UCSD-AML1 (cell line): ENCODE measurements around the gene ADD2.
A peak's percentile ranks its signal among the peaks of the same experiment; 100 is the strongest.
"Not testable (repeated sequence)": the region's sequence is repeated elsewhere in the genome, so short reads cannot be mapped to it uniquely, and the experiment has no call there.

Experiments
- DNase-seq: peaks from one replicate; lab custom pipeline; 2025; ENCODE audit not compliant: unreplicated experiment; lab: John Stamatoyannopoulos, UW

ADD2 gene

DNA sequence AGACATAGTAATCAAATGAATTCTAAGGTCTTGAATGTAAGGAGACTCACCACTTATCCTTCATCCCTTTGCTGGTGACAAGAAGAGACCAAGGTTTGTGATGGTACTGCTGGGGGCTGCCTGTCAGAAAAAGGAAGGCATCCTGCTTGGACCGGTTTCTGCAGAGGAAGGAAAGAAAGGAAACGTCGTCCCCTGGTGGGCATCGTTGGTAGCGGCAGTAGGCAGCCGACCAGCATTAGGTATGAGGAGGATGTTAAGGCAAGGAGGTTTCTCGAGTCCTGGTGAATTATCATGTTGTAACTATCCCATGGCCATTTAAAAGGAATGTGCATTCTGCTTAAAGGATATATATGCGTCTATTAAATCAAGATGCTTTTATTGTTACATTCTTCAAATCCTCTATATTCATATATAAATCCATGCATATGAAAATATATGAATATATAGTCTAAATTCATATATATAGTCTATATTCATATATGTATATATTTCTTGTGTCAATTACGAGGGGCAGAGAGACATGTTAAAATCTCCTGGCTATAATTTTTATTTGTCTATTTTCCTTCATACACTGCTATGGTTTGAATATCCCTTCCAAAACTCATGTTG, 120.0 kb downstream of the ADD2 start:
- peak; percentile 59 for DNase-seq

DNA sequence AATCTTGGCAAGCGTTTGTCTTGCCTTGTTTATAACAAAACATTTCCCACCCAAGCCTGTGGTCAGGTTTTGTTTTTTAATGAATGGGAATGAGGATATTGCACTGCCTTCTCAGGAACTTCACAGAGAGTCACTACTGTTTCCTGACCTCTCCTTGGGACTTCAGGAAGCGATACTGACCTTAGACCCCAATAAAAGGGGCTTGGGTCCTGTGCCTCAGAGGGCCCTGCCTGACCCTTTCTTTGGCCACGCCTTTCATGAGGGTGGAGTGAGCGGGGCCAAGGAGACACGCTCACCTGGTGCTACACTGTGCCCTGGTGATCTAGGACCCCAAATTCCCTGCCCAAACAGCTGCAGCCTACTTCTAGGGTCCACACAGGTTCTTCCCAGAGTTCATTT, 121.6 kb downstream of the ADD2 start:
- no peak for DNase-seq

DNA sequence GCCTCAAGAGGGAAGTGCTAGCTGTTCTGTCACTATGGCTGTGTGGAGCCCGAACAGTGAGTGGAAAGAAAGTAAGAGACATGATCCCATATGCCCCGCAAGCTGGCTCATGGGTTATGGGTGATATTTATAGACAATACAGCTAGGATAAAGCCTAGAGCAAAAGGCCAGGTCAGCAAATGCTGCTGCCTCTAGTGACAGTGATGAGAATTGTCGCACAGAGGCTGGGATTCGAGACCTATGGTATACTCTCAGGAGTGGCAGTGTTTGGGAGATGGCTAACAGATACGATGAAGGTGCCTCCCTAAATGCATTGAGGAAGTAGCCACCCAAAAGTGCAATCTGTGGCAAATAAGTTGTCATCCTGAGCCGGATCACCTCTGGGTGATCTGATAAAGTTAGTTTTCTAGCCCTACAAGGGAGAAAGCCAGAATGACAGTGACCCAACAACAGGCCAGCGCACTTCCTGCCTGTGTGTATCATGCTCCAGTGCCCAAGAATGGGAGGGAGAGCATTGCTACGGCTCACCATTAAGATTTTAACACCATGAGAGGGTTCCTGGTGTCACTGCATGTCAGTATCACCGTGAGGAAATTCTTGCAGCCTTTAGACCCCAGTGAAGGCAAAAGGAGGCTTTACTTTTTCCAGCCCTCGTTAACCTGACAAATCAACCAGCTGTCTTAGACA, 122.1 kb downstream of the ADD2 start:
- DNase-seq = no peak

DNA sequence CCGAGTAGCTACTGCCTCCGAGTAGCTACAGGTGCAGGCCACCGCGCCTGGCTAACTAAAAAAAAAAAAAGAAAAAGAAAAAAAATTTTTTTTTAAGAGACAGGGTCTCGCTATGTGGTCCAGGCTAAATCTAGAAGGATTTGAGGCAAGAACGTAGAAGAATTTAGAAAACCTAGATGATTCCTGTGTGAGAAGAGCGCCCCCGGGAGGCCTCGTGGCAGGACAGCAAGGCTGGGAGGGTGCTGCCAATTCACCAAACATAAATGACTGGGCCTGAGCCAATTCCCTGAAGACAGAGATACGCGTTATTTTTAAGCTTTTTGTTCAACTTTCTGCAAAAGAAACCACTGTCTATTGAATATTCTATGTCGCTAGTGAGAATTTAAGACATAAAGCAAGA, 124.3 kb downstream of the ADD2 start:
- no peak for DNase-seq

DNA sequence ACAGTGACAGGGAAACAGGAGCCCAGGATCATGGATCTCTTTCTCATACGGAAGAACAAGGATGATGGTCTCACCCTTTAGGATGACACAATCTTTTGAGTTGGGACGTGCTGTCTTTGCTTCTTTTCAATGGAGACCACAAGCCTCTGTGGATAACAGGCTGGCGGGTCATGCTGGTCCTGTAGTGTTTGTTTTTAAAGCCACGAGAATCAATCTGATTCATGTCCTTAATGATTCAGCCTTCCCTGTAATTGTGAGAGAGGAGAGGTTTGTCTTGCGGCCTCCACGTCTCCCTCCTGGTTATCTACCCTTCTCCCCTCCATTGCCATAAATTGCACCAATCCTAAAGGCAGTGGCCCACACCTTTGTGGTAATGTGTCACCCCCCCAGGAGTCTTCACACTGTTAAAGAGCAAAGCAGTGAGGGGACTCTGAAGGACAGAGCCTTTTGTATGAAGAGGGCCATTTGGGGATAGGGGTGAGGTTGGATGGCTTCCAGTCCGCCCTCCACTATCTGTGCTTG, 126.7 kb downstream of the ADD2 start:
- no peak for DNase-seq

DNA sequence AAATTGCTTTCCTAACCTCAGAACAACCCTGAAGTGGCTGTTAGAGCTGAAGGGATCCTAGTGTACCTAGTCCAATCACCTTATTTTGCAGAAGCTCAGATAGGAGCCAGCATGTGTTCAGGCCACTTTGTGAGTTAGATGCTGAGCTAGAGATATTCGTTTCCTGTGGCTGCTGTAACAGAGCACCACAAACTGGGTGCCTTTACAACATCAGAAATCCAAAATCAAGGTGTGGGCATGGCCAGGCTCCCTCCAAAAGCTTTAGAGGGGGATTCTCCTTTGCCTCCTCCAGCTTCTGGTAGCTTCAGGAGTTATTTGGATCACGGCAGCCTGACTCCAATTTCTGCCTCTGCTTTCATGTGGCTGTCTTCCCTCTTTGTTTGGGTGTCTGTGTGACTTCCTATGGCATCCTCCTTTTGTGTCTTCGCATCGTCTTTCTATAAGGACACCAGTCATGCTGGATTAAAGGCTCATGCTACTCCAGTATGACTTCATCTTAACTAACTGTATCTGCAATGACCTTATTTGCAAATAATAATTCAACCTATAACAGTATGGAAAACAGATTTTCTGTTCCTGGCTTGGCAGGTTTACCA, 128.1 kb downstream of the ADD2 start:
- no peak for DNase-seq

DNA sequence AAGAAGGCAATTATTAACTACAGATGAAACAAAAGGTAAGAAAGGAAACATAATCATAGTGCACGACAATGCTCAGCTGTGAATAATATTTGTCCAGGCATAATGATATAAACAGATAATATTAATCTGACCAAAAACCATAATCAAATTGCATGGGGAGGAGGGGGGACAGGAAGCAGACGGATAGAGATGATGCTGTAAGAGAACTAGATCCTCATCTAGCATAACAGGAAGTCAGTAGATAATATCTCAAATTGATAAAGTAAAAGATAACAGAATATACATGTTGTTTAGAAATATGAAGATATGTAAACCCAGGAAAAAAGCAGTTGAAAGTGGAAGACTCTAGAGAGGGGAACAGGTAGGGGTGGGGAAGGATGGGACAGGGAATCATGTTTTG, 129.4 kb downstream of the ADD2 start:
- no peak for DNase-seq

DNA sequence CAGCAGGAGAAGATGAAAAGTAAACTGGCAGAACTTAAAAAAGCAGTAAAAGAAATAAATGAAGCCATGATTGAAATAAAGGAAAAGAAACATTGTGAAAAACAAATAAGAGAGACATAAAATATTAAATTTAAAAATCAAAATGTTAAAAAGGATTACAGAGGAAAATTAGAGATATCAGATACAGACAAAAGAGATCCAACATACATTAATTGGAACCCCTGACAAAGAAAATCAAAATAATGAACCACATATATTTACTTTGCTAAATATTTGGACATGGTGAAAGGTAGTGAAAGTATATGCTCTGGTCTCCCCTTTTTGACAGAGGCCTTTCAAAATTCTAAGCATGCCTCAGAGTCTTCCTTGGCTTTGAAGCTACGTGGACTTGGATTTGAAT, 134.5 kb downstream of the ADD2 start:
- no peak for DNase-seq

DNA sequence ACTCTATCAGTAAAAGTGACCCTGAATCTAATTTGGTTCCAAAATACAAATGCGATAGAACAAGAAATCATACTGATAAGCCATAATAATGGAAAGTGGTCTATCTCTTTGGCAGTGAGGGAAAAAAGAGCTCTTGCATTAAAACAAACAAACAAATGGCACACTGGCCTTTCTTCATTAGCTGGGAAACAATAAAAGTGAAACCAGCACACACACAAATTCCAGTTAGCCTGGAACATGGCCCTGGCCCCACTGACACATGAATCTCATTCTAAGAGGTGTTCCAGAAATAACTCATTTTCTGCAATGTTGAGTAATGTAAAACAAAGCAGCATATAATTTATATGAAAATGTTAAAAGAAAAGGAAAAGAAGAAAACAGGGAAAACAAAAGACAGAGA, 135.0 kb downstream of the ADD2 start:
- DNase-seq = no peak

DNA sequence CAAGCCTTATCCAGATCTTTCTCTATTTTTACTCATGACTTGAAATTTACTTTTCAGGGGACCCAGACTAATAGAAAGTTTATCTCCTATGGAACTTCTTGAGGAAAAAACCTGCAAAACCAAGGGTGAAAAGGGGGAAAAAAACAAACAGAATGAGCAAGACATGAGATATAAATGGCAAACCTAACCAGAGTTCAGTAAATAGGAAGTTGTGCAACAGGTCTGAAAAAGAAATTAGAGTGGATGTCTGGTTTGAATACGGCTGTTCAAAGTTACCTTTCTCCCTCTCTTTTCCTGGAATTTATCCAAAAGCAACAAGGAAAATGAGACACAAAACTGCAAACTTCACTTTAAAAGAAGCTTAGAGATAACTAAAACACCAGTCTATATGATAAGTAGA, 135.6 kb downstream of the ADD2 start:
- DNase-seq = no peak

DNA sequence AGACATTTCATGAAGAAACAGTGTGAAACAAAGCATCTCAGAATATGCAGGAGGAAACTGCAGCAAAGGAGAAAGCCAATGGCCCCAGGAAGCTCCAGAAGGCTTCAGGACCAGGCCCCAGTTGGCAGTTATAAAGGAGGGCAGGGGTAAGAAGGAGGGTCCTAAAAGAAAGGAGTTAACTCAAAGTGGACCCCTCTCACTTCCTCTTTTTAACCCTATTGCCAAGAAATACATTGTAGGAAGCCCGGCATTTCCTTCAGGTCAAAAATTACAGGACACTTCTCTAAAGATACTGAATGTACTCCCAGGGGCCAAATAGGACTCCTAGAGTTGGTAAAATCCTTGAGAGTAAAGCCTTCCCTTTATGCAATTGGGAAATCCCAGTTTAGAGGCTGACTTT, 137.2 kb downstream of the ADD2 start:
- DNase-seq = no peak

DNA sequence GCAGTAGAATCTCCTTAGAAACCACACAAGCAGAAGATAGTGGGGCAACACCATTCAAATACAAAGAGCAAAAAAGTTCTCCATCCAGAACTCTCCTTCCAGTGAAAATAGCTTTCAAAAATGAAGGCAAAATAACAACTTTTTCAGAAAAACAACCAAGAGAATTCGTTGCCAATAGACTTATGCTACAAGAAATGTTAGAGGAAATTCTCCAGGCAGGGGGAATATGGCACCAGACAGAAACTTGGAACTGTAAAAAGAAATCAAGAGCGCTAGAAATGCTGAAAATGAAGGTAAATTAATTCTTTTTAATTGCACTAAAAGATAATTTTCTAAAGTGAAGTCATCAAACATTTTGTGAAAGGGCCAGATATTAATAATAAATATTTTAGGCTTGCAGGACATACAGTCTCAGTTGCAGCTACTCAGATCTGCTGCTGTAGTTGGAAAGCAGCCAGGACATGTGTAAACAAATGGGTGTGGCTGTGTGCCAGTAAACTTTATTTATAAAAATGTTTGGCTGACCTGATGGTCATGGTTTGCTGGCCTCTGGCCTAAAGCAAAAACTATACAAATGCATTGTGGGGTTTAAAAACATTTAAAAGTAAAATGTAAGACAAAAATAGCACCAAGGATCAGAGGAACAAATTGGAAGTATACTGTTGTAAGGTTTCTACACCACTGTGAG, 140.6 kb downstream of the ADD2 start:
- DNase-seq = no peak

DNA sequence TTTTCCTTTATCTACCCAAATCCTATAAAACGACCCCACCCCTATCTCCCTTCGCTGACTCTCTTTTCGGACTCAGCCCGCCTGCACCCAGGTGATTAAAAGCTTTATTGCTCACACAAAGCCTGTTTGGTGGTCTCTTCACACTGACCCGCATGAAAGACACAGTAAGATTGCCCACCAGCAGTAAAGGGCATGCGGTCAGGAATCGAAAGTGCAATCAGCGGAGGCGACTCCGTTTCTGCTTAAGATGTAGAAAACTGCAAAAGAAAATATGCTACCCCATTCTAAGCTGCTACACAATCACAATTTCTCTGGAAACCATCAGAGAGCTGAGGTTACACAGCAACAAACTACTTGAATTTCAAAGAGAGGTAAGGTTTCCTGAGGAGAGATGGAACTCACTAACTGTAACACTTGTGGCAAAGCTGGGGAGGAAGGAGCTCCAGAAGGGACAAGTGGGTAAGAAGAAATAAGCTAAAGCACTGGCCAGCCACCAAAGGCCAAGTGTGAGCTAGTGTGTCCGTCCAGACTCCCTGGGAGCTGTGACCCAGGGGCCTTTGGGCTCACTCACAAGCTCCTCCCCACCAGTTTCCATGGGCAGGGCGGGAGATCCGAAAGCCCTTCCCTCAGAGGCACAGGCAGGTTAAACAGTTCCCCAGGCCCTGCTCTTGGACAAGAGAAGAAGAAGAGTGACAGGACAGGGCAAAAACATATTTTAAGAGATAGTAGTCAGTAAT, 141.6 kb downstream of the ADD2 start:
- DNase-seq = no peak

DNA sequence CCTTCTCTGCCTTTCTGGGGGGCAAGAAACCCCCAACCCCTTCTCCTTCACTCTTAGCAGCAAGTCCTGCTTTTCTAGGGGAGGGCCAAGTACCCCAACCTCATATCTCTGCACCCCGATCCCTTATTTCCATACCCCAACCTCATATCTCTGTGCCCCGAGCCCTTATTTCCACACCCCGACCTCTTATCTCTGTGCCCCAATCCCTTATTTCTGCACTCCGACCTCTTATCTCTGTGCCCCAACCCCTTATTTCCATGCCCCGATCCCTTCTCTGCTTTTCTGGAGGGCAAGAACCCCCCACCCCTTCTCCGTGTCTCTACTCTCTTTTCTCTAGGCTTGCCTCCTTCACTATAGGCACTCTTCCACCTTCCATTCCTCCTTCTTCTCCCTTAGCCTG, 146.5 kb downstream of the ADD2 start:
- not testable (repeated sequence) for DNase-seq

DNA sequence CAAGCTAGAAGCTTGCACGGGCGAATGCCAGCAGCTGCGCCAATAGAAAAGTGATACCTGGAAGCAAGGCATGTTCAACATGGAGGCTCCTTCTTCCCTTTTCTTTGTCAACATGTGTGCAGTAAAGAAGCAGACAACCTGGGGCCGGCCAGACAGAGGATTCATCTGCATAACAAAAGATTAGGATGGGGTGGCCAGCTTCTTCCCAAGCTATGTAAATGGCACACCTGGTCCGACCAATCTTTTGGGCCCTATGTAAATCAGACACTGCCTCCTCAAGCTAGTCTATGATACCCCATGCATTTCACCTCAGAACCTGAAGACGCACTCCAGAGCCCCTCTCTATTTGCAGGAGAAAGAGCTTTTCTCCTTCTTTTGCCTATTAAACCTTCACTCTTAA, 148.0 kb downstream of the ADD2 start:
- no peak for DNase-seq

DNA sequence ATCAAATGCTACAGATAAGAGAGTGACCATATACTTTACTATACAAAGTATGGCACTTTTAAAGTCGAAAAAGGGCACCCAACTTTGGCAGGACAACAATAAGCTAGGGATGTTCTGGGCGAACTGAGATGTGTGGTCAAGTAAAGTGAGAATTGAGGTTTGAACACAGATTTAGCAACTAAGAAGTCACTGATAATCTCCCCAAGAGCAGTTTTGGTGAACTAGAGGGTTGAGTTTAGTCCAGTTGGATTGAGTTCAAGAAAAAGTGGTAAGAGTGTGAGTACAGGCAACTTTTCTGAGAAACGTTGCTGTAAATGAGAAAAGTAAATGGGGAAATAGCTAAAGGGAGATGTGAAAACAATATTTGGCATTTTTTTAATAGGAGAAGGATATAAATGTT, 148.8 kb downstream of the ADD2 start:
- no peak for DNase-seq

DNA sequence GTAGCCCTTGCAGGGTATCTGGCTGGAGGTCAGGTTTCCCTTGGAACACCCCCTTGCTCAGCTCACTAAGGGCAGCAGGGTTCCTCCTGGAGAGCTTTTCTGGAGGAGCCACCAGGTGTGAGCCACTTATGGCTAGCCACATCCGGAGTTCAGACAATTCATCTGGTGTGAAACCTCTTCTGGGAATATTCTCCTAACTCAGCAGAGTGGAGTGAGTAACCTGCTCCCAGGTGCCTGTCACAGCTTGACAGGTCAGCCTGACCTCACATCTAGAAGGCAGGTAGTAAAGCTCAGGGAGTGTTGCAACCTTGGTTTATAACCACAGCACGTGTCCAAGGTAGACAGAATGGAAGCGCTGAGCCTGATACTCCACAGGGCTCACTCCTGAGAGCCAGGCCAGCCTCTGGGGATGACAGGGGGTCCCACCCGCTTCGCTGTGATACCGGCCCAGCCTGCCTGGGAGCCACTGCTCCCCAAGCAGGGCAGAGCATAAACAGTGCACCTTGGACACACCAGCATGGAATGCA, 151.8 kb downstream of the ADD2 start:
- DNase-seq = no peak

DNA sequence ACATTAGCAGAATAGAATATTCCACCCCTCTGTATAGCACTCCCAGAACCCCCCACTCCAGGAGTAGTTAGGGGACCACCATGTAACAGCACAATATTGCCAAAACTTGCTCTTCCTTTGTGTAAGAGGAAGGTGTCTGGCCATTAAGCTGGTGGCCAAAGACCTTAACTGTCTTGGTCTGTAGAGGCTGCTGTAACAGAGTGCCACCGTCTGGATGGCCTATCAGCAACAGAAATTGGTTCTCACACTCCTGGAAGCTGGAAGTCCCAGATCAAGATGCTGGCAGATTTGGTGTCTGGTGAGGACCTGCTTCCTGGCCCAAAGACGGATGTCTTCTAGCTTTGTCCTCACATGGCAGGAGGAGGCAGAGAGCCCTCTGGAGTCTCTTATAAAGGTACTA, 152.8 kb downstream of the ADD2 start:
- no peak for DNase-seq

DNA sequence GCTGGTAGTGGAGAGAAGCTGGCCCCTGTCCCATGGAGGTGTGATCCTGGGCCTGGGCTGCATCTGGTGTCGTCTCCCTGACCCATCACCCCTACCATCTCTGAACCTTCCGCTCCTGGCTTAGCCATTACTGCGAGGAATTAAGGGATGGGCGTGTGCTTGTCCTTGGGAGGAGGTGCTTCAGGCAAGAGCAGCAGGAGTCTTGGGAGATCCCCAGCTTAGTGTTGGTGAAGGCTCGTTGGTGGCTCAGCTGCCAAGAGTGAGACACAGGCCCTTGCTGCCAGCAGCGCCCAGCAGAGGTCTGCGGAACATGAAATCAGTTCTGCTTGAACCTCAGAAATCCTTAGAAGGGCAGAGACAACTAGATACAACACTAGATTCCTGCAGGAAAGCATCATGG, 154.5 kb downstream of the ADD2 start:
- no peak for DNase-seq

DNA sequence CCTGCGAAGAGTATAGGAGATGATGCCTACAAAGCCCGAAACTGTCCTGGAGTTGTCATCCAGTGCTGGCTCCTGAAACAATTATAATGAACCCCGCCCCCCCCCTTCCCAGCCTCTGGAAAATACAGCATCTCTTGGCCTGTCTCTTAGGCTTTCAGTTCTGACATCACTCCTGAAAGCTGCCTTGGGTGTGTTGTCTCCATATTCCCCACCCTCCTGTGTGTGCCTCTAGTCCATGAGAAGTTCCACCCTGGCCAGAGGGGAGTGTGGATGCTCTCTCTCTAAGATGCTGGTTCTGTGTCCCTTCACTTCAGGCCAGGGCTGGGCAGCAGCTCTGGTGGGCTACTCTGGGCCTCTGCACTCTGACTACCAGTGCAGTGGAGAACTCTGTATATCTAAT, 155.4 kb downstream of the ADD2 start:
- DNase-seq = no peak

DNA sequence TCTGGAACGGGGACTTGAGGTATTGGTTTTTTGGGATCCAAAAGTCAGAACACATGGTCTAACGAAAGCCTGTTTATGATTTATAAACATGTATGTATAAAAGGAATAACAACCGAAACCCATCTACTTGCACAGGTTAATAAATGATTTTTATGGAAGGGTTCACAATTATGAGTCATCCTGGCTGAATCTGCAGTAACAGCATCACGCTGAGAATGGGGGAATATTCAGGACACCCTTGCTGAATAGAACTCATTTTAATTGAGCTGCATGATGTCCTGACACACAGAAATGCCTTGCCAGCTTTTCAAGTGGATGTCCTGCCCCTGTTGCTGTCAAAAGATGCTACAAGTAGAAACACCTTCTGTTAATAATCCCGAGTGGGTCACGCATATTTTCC, 159.6 kb downstream of the ADD2 start:
- DNase-seq = no peak
